ENCODE results near the gene FAM222A.

FAM222A gene

GRCh38 chr12:109808876-109809646 lies 95.4 kb downstream of the FAM222A start:
- DNase-seq, result no peak

DNA sequence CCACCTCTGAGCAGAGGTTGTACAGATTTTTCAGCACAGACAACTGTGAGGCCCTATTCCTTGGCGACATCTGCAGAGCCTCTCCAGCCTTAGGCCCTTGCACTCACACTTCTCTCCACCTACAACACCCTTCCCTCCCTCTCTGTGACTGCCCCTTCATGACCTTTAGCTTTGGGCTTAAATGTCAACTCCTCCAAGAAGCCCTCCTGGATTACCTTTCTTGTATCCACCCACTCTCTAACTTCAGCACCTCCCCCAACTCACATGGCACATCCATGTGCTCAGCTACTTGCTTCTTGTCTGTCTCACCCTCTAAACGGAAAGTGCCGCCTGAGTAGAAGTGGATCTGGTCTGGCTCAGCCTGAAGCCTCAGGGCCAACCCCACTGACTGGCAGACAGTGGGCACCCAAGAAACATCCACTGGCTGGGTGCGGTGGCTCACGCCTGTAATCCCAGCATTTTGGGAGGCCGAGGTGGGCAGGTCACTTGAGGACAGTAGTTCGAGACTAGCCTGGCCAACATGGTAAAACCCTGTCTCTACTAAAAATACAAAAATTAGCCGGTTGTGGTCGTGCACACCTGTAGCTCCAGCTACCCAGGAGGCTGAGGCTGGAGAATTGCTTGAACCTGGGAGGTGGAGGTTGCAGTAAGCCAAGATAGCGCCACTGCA lies 97.5 kb downstream of the FAM222A start:
- no peak for DNase-seq

DNA sequence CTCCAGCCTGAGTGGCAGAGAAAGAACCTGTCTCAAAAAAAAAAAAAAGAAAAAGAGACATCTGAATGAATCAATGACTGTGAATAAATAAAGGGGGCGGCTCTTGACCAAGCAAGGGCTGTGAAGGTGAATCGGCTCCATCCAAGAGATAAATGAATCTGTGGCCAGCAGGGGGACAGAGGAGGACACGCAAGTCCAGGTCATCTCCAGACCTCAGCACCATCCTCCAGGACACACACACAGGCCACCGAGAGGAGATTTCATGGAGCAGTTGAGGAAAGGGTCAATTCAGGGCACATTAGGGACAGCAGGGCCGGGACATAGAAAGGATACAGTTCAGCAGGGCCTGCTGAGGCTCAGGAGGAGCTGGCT lies 98.0 kb downstream of the FAM222A start:
- no peak for DNase-seq

GRCh38 chr12:109813810-109814416 lies 100.3 kb downstream of the FAM222A start:
- DNase-seq, result no peak

- no peak for DNase-seq
Measured at GRCh38 chr12:109814600-109815150, 101.0 kb downstream of the FAM222A start.

DNA sequence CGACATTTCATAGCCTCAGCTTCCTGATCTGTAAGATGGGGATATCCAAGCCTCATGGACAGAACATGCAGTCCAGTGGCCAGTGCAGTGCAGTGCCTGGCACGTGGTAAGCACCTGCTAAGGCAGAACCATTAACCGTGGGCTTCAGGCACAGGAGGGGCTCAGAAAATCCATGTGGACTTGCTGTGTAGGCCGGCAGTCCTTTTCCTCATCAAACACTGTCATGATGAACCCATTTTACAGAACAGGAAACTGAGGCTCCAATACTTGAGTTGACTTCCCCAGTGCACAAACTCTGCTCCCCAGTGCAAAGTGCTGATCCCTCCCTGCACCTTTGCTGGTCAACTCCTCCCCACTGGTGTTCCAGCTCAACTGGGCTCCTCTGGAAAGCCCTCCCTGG lies 101.6 kb downstream of the FAM222A start:
- DNase-seq, result no peak

GRCh38 chr12:109815757-109816617 lies 102.4 kb downstream of the FAM222A start:
- DNase-seq, result no peak

DNA sequence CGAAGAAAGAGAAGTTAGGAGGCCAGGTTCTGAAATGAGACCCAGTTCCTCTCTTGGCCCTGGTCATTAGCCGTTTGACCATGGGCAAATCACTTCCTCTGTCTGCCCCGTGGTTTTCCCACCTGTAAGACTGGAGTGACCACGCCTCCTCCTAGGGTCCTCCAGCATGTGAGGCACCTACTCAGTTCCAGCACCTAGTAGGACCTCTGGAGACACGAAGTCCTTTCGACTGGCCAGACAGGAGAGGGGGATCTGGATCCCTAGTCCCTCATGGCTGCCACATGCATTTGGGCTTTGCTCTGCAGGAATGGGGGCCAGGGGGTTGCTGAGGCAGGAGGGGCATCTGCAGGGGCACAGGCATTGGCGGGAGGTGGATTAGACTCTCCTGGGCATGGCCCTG lies 103.2 kb downstream of the FAM222A start:
- no peak for DNase-seq

- no peak for DNase-seq
Measured at GRCh38 chr12:109817627-109818231, 104.1 kb downstream of the FAM222A start.

DNA sequence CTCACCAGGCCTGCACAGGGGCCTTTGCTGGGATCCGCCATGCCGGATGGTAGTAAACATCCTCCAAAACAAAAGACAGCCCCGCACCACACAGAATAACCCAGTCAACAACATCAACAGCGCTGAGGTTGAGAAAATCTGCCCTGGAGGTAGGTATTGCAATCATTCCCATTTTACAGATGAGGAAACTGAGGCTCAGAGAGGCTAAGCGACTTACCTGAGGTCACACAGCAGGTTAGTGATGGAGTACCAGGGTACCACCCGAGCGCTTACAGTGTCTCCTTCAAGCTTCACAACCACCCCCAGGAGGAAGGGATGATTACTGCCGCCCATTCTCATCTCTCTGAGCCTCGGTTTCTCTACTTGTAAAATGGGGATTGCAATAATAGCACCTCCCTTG lies 104.6 kb downstream of the FAM222A start:
- no peak for DNase-seq

DNA sequence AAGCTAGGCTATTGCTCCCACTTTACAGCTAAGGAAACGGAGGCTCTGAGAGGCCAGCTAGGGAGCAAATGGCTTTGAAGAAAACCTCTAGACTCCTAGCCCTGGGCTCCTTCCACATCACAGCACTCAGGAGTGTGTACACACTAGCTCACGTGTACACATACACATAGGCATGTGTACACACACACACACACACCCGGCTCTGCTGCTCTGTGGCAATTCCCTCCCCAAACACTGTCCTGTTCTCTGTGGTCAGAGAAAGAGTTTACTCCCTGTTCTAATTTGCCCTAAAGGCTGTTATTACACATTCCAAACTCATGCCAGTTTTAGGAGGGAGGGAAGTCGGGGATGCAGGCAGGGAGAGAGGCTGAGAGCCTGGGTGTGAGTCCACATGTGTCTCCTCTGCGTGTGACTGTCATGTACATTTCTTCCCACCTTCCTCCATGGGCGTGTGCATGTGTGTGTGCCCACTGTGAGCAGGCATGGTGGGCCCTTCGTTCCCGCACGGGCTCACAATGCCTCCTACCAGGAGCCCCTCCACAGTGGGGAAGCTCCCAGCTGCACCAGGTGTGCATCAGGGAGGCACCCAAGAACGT lies 105.4 kb downstream of the FAM222A start:
- DNase-seq, result no peak

Data from cortex of kidney (tissue), 1 donor.